ENCODE measurements around the gene SCUBE3.

GRCh38 chr6:35213824-35214756, at the start of gene SCUBE3:
- TF ChIP-seq, protein P1, sequence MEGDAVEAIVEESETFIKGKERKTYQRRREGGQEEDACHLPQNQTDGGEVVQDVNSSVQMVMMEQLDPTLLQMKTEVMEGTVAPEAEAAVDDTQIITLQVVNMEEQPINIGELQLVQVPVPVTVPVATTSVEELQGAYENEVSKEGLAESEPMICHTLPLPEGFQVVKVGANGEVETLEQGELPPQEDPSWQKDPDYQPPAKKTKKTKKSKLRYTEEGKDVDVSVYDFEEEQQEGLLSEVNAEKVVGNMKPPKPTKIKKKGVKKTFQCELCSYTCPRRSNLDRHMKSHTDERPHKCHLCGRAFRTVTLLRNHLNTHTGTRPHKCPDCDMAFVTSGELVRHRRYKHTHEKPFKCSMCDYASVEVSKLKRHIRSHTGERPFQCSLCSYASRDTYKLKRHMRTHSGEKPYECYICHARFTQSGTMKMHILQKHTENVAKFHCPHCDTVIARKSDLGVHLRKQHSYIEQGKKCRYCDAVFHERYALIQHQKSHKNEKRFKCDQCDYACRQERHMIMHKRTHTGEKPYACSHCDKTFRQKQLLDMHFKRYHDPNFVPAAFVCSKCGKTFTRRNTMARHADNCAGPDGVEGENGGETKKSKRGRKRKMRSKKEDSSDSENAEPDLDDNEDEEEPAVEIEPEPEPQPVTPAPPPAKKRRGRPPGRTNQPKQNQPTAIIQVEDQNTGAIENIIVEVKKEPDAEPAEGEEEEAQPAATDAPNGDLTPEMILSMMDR (IDR thresholded peaks at IDR 0.05): no peak
- no peak for TF ChIP-seq EZH2 (IDR thresholded peaks at IDR 0.05; ENCODE audit: borderline replicate concordance, insufficient read depth, low read depth, low read length, poor library complexity, severe bottlenecking)

All from B cell (primary cell).